A673 (cell line): ENCODE measurements around the gene ASB1. TPM values are rescaled to one million over a fixed set of nuclear protein-coding genes. Genes with fewer than 3 reads are reported as not detected.

Experiments used
- BruUV-seq: library from RNA; stranded (reverse); fragments of 400-500 nt; replicated peaks from 2 replicates; lab custom pipeline; 2021; lab: Mats Ljungman, UMichigan
- CTCF ChIA-PET: fragments of 300-600 bp; sonication (Branson Sonifier 250); formaldehyde crosslinking; loops from one replicate; lab custom pipeline; 2022; ENCODE audit warnings: antibody characterized with exemption; lab: Charles Lee
- POLR2A ChIA-PET: fragments of 300-600 bp; sonication (Branson Sonifier 250); formaldehyde crosslinking; loops from one replicate; lab custom pipeline; 2022; ENCODE audit warnings: antibody characterized with exemption; ENCODE audit not compliant: low non-redundant PET; lab: Charles Lee
- DNase-seq: peaks from one replicate; pipeline ENCODE4 v3.0.0-alpha.2; 2015; ENCODE audit warnings: low spot score
- H3K27ac ChIP-seq: fragments of 200-600 bp; sonication (generic); 2 replicates; pipeline ENCODE4 v1.5.1; 2016; ENCODE audit warnings: mixed run types, low read depth, mild to moderate bottlenecking, mixed read lengths, antibody characterized with exemption, low read length; ENCODE audit not compliant: poor library complexity, severe bottlenecking
- H3K27me3 ChIP-seq: fragments of 200-600 bp; sonication (generic); replicated peaks from 2 replicates; pipeline ENCODE4 v1.6.1; 2017; ENCODE audit warnings: mixed run types, low read depth, mild to moderate bottlenecking, mixed read lengths, antibody characterized with exemption, low read length; ENCODE audit not compliant: insufficient read depth, poor library complexity
- H3K36me3 ChIP-seq: fragments of 200-600 bp; sonication (generic); 2 replicates; pipeline ENCODE4 v1.6.1; 2016; ENCODE audit warnings: mixed run types, mild to moderate bottlenecking, mixed read lengths, antibody characterized with exemption, low read length; ENCODE audit not compliant: insufficient read depth, poor library complexity, severe bottlenecking
- H3K4me1 ChIP-seq: fragments of 200-600 bp; sonication (generic); 2 replicates; pipeline ENCODE4 v1.6.1; 2017; ENCODE audit warnings: mixed run types, mild to moderate bottlenecking, mixed read lengths, antibody characterized with exemption, low read length; ENCODE audit not compliant: insufficient read depth, poor library complexity, severe bottlenecking
- H3K4me3 ChIP-seq: fragments of 200-600 bp; sonication (generic); 2 replicates; pipeline ENCODE4 v1.5.1; 2016; ENCODE audit warnings: low read depth, mixed run types, mild to moderate bottlenecking, mixed read lengths, low read length; ENCODE audit not compliant: poor library complexity, severe bottlenecking
- H3K9me3 ChIP-seq: fragments of 200-600 bp; sonication (generic); 2 replicates; pipeline ENCODE4 v1.6.1; 2016; ENCODE audit warnings: mixed run types, low read depth, mild to moderate bottlenecking, mixed read lengths, antibody characterized with exemption, low read length; ENCODE audit not compliant: poor library complexity, severe bottlenecking
- EZH2 ChIP-seq: fragments of 200-600 bp; sonication (generic); IDR thresholded peaks from 2 replicates; pipeline ENCODE4 v1.6.1; 2017; ENCODE audit warnings: borderline replicate concordance, low read depth, mild to moderate bottlenecking, mixed read lengths, antibody characterized with exemption, low read length; ENCODE audit not compliant: poor library complexity, severe bottlenecking
- intact Hi-C: fragments of 100-400 bp; cut with micrococcal nuclease; formaldehyde crosslinking; loops from one replicate; pipeline ENCODE4 v1.10.0; 2022; ENCODE audit not compliant: unreplicated experiment
- total RNA-seq: library from RNA; stranded (reverse); gene quantifications from 2 replicates; pipeline ENCODE4 v1.2.3, GENCODE V29; 2021
- TF ChIP-seq, protein P1 (sequence below): fragments of 300-800, 200-600 bp; sonication (generic); conservative IDR thresholded peaks from 2 replicates; pipeline ENCODE4 v1.5.1; 2017; ENCODE audit warnings: low read depth, mild to moderate bottlenecking, antibody characterized with exemption, low read length, moderate library complexity, mixed read lengths

Gene ASB1
- total RNA-seq, 1 experiment from 2014 or later = 36.9 TPM

DNA sequence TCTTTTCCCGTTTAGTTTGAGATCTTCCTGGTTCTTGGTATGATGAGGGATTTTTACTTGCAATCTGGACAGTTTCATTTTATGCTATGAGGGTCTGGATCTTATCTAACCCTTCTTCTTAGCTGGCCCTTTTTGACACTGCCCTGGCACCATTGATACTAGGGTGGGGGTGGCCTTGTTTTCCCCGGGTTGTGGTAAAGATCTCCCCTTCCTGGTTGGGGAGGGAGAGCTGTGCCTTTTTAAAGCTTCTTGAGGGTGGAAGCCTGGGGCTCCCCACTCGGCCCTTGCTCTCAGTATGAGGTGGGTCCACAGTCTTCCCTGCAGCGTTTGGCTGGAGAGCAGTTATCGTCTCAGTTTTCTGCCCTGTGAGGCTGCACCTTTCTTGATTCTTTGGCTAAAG lies 66.1 kb downstream of the ASB1 start:
- no peak for DNase-seq
- Histone ChIP-seq H3K4me1 (no peaks in the 10 kb centered on the region), H3K27me3 (no peaks in the 10 kb centered on the region), H3K36me3 (no peaks in the 10 kb centered on the region), H3K9me3 (no peaks in the 10 kb centered on the region), H3K4me3 (no peak overlapping the region), H3K27ac (no peak overlapping the region)
- ChIA-PET CTCF (interaction anchor here (0.6 kb wide), 1 partner anchor 31 kb away, joined by 4 read pairs; no protein-coding TSS in a partner anchor), POLR2A (no interaction called here)
- TF ChIP-seq, protein P1, sequence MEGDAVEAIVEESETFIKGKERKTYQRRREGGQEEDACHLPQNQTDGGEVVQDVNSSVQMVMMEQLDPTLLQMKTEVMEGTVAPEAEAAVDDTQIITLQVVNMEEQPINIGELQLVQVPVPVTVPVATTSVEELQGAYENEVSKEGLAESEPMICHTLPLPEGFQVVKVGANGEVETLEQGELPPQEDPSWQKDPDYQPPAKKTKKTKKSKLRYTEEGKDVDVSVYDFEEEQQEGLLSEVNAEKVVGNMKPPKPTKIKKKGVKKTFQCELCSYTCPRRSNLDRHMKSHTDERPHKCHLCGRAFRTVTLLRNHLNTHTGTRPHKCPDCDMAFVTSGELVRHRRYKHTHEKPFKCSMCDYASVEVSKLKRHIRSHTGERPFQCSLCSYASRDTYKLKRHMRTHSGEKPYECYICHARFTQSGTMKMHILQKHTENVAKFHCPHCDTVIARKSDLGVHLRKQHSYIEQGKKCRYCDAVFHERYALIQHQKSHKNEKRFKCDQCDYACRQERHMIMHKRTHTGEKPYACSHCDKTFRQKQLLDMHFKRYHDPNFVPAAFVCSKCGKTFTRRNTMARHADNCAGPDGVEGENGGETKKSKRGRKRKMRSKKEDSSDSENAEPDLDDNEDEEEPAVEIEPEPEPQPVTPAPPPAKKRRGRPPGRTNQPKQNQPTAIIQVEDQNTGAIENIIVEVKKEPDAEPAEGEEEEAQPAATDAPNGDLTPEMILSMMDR = no peak
- no peak for TF ChIP-seq EZH2
- intact Hi-C loops = no loop called here
- BruUV-seq = no TSS peak

DNA sequence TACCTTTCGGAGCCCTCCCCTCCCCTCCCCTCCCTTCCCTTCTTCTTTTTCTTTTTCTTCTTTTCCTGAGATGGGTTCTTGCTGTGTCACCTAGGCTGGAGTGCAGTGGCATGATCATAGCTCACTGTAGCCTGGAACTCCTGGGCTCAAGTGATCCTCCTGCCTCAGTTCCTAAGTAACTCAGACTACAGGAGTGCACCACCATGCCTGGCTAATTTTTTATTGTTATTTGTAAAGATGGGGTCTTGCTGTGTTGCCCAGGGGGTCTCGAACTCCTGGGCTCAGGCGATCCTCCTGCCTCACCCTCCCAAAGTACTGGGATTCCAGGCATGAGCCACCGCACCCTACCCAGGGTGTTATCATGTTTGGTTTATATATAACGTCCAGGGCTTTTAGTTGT lies 66.7 kb downstream of the ASB1 start:
- intact Hi-C loops = no loop called here
- no peak overlapping the region for H3K4me3 ChIP-seq
- H3K27me3 ChIP-seq = no peaks in the 10 kb centered on the region
- no TSS peak for BruUV-seq
- H3K36me3 ChIP-seq = no peaks in the 10 kb centered on the region
- CTCF ChIA-PET = no interaction called here
- H3K27ac ChIP-seq = no peak overlapping the region
- POLR2A ChIA-PET = no interaction called here
- TF ChIP-seq EZH2 = no peak
- TF ChIP-seq, protein P1 = no peak
- H3K4me1 ChIP-seq = no peaks in the 10 kb centered on the region
- no peak for DNase-seq
- H3K9me3 ChIP-seq = no peaks in the 10 kb centered on the region

DNA sequence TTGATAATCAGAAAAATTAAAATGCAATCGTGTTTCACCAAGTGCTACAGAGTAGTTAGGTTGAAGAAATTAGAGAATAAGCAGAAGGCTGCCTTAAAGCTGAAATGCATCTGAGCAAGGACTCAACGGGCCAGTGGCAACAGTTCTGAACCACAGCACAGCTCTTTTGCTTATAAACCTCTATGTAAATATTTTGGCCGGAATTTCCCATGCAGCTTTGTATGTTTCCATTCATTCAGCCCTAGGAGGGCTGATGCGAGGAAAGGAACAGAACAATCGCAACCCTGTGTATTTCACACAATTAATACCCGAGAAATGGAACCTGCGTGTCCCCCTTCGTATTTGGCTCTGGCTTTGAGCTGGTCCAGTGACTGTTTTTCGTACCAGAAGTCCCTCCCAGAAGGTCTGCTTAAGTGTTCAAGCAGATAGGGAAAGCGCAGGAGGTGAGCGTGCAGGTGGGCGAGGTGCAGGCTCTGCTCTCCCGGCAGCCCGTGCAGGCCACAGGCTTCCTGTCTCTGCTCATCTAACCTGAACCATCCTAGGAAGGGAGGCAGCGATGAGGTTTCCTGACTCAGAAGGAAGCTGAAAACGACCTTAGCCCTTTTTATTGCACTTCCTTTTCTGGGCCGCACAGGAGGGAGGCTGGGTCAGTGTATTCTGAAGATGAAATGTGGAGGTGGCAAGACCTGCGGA lies 67.3 kb downstream of the ASB1 start:
- no TSS peak for BruUV-seq
- Histone ChIP-seq H3K36me3 (no peaks in the 10 kb centered on the region), H3K27me3 (no peaks in the 10 kb centered on the region), H3K9me3 (no peaks in the 10 kb centered on the region), H3K4me1 (no peaks in the 10 kb centered on the region), H3K27ac (no peak overlapping the region), H3K4me3 (no peak overlapping the region)
- TF ChIP-seq, protein P1 = no peak
- no peak for TF ChIP-seq EZH2
- DNase-seq = no peak
- ChIA-PET CTCF (no interaction called here), POLR2A (no interaction called here)
- intact Hi-C loops = no loop called here
